ENCODE measurements around the gene KLHL21.

- TF ChIP-seq CTCF (IDR thresholded peaks at IDR 0.05) = no peak
- TF ChIP-seq EZH2 (IDR thresholded peaks at IDR 0.05; ENCODE audit: borderline replicate concordance, insufficient read depth, low read depth, low read length, poor library complexity, severe bottlenecking) = no peak
Observed at GRCh38 chr1:6547301-6547700, 55.4 kb downstream of the KLHL21 start.

All from B cell (primary cell).